ENCODE measurements around the gene RAB39A.
"Not testable (repeated sequence)": the region's sequence is repeated elsewhere in the genome, so short reads cannot be mapped to it uniquely, and the experiment has no call there.

Gene RAB39A

DNA sequence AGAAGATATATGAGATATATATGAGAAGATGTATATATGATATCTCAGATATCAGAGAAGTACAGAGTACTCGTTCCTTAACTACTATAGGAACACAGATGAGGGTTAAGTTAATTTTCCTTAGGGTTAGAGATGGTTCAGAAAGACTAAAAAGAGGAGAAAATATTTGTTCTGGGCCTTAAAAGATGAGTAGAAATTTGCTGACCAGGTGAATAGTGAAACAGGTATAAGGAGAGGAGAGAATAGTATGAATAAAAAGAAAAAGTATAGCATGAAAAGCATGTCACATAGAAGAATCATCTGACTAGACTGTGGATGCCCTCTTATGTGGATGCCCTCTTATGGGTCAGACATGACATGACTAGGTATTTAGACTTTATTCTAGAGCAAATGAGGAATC is 6.3 kb upstream of the RAB39A start:
- TF ChIP-seq, protein P1, sequence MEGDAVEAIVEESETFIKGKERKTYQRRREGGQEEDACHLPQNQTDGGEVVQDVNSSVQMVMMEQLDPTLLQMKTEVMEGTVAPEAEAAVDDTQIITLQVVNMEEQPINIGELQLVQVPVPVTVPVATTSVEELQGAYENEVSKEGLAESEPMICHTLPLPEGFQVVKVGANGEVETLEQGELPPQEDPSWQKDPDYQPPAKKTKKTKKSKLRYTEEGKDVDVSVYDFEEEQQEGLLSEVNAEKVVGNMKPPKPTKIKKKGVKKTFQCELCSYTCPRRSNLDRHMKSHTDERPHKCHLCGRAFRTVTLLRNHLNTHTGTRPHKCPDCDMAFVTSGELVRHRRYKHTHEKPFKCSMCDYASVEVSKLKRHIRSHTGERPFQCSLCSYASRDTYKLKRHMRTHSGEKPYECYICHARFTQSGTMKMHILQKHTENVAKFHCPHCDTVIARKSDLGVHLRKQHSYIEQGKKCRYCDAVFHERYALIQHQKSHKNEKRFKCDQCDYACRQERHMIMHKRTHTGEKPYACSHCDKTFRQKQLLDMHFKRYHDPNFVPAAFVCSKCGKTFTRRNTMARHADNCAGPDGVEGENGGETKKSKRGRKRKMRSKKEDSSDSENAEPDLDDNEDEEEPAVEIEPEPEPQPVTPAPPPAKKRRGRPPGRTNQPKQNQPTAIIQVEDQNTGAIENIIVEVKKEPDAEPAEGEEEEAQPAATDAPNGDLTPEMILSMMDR (IDR thresholded peaks at IDR 0.05; ENCODE audit: extremely low read depth, missing control alignments): no peak
- DNase-seq (ENCODE audit: low spot score): no peak

DNA sequence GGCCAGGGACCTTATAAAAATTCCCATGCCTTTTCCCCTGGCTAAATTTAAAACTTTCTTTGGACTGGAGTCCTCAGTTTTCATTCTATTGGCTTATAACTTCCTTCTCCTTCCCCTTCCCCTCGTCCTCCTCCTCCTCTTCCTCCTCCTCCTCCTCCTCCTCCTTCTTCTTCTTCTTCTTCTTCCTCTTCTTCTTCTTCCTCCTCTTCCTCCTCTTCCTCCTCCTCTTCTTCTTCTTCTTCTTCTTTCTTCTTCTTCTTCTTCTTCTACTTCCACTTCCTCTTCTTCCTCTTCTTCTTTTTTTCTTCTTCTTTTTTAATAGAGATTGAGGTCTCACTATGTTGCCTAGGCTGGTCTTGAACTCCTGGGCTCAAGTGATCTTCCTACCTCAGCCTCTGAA is 4.7 kb upstream of the RAB39A start:
- not testable (repeated sequence) for DNase-seq (ENCODE audit: low spot score)

DNA sequence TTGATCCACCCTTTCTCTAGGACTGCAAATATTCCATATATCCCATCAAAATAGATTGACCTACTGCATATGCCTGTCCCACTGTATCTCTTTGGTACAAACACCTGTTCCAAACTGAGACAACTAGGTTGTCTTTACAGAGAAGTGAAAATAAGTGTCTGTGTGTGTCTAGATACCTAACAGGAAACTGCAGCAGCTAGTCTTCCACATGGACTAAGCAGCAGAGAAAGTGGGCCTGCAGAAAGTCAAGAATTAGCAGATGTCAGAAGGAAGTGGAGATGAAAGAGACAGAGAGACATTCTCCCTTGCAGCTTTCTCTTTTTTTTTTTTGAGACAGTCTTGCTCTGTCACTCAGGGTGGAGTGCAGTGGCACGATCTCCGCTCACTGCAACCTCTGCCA is 3.9 kb upstream of the RAB39A start:
- DNase-seq (ENCODE audit: low spot score): peak; percentile 38
- TF ChIP-seq, protein P1 (IDR thresholded peaks at IDR 0.05; ENCODE audit: extremely low read depth, missing control alignments): no peak

DNA sequence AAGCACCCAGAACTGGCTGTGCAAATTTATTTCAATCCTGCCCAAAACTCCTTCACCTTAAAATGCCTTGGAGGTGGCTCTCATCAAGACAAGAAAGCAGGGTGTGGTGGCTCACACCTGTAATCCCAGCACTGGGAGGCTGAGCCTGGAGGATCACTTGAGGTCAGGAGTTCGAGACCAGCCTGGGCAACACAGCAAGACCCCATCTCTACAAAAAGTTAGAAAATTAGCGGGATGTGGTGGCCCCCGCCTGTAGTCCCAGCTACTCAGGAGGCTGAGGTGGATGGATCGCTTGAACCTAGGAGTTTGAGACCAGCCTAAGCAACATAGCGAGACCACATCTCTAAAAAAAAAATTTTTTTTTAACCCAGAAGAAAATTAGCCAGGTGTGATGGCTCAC is 689 bp upstream of the RAB39A start:
- TF ChIP-seq, protein P1 (IDR thresholded peaks at IDR 0.05; ENCODE audit: extremely low read depth, missing control alignments): no peak
- no peak for DNase-seq (ENCODE audit: low spot score)

DNA sequence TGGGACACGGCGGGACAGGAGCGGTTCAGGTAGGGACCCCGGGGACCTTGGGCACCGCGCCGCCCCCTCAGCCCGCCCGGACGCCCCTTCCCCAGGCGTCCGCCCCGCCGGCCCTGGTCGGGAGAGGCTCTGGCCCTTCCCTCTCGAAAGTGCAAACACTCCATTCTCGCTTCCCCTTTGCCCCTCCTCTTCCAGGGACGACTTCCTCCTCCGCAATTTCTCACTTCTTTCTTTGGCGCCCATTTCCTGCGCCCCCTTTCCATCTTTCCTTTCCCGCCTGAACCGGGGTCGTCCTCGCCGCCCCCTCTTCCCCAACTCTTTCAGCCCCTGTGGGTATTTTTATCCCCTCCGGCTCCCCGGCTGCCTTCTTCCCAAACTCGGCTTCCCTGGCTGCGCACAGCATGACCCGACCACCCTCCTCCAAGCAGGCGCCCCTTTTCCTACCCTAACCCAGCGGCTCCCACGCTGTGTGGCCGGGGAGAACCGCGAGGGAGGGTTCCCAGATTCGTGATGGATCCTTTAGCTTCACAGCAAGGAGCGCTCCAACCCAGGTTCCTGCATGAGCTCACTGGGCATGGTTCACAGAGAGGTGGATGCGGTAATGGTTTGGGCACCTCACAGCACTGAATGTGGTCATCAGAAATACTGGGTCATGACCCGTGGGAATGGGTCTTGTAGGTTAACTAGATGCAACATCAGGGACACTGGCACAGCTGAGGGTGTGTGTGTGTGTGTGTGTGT is 689 bp downstream of the RAB39A start:
- DNase-seq (ENCODE audit: low spot score): no peak
- TF ChIP-seq, protein P1 (IDR thresholded peaks at IDR 0.05; ENCODE audit: extremely low read depth, missing control alignments): no peak

DNA sequence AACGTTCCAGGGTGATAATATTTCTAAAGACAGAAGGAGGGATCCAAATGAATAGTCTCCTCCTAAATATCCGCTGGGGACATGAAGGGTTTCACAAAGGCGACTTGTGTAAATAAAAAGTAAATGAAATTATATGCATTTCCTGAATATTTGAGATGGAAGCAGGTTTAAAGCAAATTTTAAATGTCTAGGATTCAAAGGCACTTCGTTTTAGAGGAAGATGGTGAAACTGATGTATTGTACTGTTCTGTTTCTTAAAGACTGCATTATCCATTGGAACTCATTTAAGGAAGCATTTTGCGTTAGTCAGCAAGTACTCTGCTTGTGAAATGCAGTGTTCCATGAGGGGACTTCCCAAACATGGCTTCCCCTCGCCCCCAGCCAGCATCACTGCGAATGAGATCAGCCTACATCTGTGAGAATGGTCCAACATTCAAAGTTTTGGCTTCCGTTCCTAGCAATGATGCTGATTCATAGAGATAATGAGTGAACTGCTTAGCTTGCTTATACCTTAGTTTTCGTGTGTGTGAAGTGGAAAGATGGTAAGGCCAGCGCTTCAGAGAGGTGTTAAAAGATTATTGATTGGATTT is 1.5 kb downstream of the RAB39A start:
- no peak for DNase-seq (ENCODE audit: low spot score)
- TF ChIP-seq, protein P1 (IDR thresholded peaks at IDR 0.05; ENCODE audit: extremely low read depth, missing control alignments): no peak

DNA sequence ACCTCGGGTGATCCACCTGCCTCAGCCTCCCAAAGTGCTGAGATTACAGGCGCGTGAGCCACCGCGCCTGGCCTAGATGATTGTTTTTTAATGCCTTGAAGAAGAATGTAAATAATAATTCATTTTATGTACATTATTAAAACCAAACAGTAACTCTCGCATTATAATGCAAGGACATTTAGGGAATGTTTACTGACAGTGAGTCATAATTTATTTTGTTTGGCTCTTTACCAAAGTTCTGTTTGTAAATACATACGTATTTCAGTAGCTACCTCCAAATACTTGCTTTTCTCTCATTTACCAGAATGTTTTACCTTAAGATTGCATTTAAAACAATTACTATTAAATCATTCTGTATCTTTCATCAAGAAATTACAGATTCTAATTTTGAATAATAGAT is 3.0 kb downstream of the RAB39A start:
- TF ChIP-seq, protein P1 (IDR thresholded peaks at IDR 0.05; ENCODE audit: extremely low read depth, missing control alignments): no peak

DNA sequence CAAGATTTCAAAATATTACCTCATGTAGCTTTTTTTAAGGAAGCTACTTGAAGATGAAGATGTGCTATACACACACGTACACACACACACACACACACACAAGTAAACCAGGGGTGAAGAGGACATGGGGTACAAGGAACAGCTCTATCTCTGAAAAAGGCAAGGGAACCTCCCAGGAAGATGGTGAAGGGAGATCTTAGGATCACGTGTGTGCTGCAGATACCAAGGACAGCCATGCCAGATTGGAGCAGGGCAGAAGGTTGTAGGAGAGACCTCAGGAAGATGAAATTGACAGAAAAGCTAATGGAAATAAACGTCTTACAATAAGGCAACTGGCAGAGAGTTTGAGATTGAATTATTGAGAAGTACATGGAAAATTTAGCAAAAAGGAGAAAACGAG is 19.7 kb downstream of the RAB39A start:
- DNase-seq (ENCODE audit: low spot score): no peak
- TF ChIP-seq, protein P1 (IDR thresholded peaks at IDR 0.05; ENCODE audit: extremely low read depth, missing control alignments): no peak

More for the DNA sequence above, 3.0 kb downstream of the RAB39A start:
- DNase-seq (ENCODE audit: low spot score): no peak

DNA sequence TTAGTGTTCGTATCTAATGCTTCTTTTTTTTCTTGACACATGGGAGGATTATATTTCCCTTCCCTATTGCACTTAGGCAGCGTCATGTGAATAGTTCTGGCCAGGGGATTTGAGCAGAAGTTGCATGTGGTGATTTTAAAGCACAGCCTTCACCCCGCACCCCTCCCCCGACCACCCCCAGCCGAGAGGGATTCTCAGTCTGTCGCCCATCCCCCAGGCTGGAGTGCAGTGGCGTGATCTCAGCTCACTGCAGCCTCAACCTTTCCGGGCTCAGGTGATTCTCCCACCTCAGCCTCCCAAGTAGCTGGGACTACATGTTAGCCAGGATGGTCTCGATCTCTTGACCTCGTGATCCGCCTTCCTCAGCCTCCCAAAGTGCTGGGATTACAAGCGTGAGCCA is 20.1 kb downstream of the RAB39A start:
- DNase-seq (ENCODE audit: low spot score): not testable (repeated sequence)

All from GM20000 (cell line).